Mucosa of rectum (tissue), 2 donors: Measurements from ENCODE around the gene SOX6.

Experiments
- H3K27ac ChIP-seq, 2 donors: one replicate each; pipeline ENCODE4 v1.7.0; 2013; ENCODE audit warnings: inconsistent platforms in 2 of 2, low read depth in 2 of 2, low read length in 2 of 2
- H3K27me3 ChIP-seq, 2 donors: one replicate each; pipeline ENCODE4 v1.7.0; 2013; ENCODE audit warnings: low read length in 2 of 2; ENCODE audit not compliant: control insufficient read depth in 2 of 2, insufficient read depth in 2 of 2
- H3K36me3 ChIP-seq, 2 donors: one replicate each; pipeline ENCODE4 v1.7.0; 2013; ENCODE audit warnings: low read length in 2 of 2; ENCODE audit not compliant: control insufficient read depth in 2 of 2, insufficient read depth in 2 of 2
- H3K4me1 ChIP-seq, 2 donors: one replicate each; pipeline ENCODE4 v1.7.0; 2013; ENCODE audit warnings: low read length in 2 of 2, mild to moderate bottlenecking in 1 of 2; ENCODE audit not compliant: control insufficient read depth in 2 of 2, insufficient read depth in 2 of 2
- H3K4me3 ChIP-seq, 2 donors: one replicate each; pipeline ENCODE4 v1.7.0; 2013; ENCODE audit warnings: low read length in 2 of 2
- H3K9ac ChIP-seq, 2 donors: one replicate each; pipeline ENCODE4 v1.7.0; 2013; ENCODE audit warnings: low read length in 2 of 2, low read depth in 1 of 2, mild to moderate bottlenecking in 1 of 2
- H3K9me3 ChIP-seq, 2 donors: one replicate each; pipeline ENCODE4 v1.7.0; 2013; ENCODE audit warnings: low read length in 2 of 2; ENCODE audit not compliant: control insufficient read depth in 2 of 2
- donor health status: healthy.
- donor health status: Normal muscosa, but diverticular disease.

SOX6 gene

GRCh38 chr11:16028419-16028818 lies 327.9 kb downstream of the SOX6 start:
- no peak overlapping the region for H3K27ac ChIP-seq
- no peaks in the 10 kb centered on the region for H3K9me3 ChIP-seq
- H3K36me3 ChIP-seq, result no peaks in the 10 kb centered on the region
- H3K4me3 ChIP-seq, result no peak overlapping the region
- H3K4me1 ChIP-seq, result no peaks in the 10 kb centered on the region
- H3K9ac ChIP-seq, result no peak overlapping the region
- no peaks in the 10 kb centered on the region for H3K27me3 ChIP-seq

- H3K9me3 ChIP-seq, result no peaks in the 10 kb centered on the region
- H3K4me1 ChIP-seq, result no peaks in the 10 kb centered on the region
- H3K36me3 ChIP-seq, result no peaks in the 10 kb centered on the region
- no peak overlapping the region for H3K4me3 ChIP-seq
- no peaks in the 10 kb centered on the region for H3K27me3 ChIP-seq
- no peak overlapping the region for H3K27ac ChIP-seq
- H3K9ac ChIP-seq, result no peak overlapping the region
Measured at GRCh38 chr11:16027621-16028020, 328.7 kb downstream of the SOX6 start.

GRCh38 chr11:16026849-16027248 lies 329.5 kb downstream of the SOX6 start:
- Histone ChIP-seq H3K4me1 (no peaks in the 10 kb centered on the region), H3K36me3 (no peaks in the 10 kb centered on the region), H3K9me3 (no peaks in the 10 kb centered on the region), H3K27me3 (no peaks in the 10 kb centered on the region), H3K4me3 (no peak overlapping the region), H3K27ac (no peak overlapping the region), H3K9ac (no peak overlapping the region)

GRCh38 chr11:16018931-16019330 lies 337.4 kb downstream of the SOX6 start:
- Histone ChIP-seq H3K36me3 (no peaks in the 10 kb centered on the region), H3K9me3 (no peaks in the 10 kb centered on the region), H3K9ac (no peak overlapping the region), H3K4me3 (no peak overlapping the region), H3K27me3 (no peaks in the 10 kb centered on the region), H3K27ac (no peak overlapping the region), H3K4me1 (no peaks in the 10 kb centered on the region)

DNA sequence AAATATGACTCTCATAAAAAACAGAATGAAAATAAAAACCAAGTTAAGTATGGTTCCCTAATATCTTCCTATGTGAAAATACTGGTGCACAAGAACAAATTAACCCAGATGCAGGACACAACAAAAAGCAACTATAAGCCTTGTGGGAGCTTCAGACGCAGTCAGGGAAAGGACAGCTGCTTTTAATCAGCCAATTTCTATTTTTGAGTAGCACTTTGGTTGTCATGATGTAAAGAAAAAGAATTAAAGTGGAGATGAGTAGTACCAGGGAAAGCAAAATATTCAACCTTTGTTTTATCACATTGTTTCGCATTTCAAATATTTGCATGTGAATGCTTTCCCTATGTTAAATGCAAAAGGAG lies 339.9 kb downstream of the SOX6 start:
- no peaks in the 10 kb centered on the region for H3K9me3 ChIP-seq
- no peak overlapping the region for H3K9ac ChIP-seq
- H3K27me3 ChIP-seq, result no peaks in the 10 kb centered on the region
- no peaks in the 10 kb centered on the region for H3K36me3 ChIP-seq
- no peaks in the 10 kb centered on the region for H3K4me1 ChIP-seq
- no peak overlapping the region for H3K4me3 ChIP-seq
- no peak overlapping the region for H3K27ac ChIP-seq

GRCh38 chr11:16015741-16016467 lies 340.4 kb downstream of the SOX6 start:
- Histone ChIP-seq H3K9ac (no peak overlapping the region), H3K36me3 (no peaks in the 10 kb centered on the region), H3K9me3 (no peaks in the 10 kb centered on the region), H3K27me3 (no peaks in the 10 kb centered on the region), H3K4me3 (no peak overlapping the region), H3K27ac (no peak overlapping the region), H3K4me1 (no peaks in the 10 kb centered on the region)

GRCh38 chr11:16013649-16014275 lies 342.6 kb downstream of the SOX6 start:
- Histone ChIP-seq H3K9me3 (no peaks in the 10 kb centered on the region), H3K36me3 (no peaks in the 10 kb centered on the region), H3K27ac (no peak overlapping the region), H3K4me1 (no peaks in the 10 kb centered on the region), H3K9ac (no peak overlapping the region), H3K27me3 (no peaks in the 10 kb centered on the region), H3K4me3 (no peak overlapping the region)

GRCh38 chr11:16013242-16013641 lies 343.1 kb downstream of the SOX6 start:
- Histone ChIP-seq H3K36me3 (no peaks in the 10 kb centered on the region), H3K27me3 (no peaks in the 10 kb centered on the region), H3K9ac (no peak overlapping the region), H3K9me3 (no peaks in the 10 kb centered on the region), H3K27ac (no peak overlapping the region), H3K4me3 (no peak overlapping the region), H3K4me1 (no peaks in the 10 kb centered on the region)

DNA sequence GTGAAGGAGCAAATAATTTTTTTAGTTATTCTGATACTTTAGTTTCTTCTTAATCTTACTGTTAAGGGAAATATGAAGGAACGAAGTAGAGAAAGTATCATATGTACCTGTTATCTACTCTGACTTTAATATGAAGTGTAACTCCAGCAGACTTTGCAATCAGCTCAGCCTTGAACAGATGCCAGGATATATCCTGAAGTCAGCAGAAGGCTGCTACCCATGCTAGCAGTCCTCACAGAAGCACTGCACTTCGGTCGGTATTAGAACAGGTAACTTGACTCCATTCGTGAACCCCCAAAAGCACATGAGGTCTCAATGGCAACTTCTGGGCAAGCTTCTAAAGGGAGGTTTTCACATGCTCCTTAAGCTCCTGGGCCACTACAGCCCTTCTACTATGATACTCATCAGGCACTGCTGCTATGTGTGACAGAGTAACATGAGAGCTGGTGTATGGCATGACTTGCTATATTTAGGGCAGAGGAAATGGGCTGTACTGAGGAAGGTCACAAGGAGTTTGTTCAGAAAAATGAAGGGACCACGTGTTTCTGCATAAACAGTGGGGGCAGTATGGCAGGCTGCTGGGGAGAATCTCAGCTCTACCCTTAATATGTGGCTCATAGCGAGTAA lies 344.1 kb downstream of the SOX6 start:
- no peak overlapping the region for H3K9ac ChIP-seq
- no peak overlapping the region for H3K27ac ChIP-seq
- no peak overlapping the region for H3K4me3 ChIP-seq
- H3K4me1 ChIP-seq, result no peaks in the 10 kb centered on the region
- no peaks in the 10 kb centered on the region for H3K27me3 ChIP-seq
- no peaks in the 10 kb centered on the region for H3K9me3 ChIP-seq
- no peaks in the 10 kb centered on the region for H3K36me3 ChIP-seq

- Histone ChIP-seq H3K27me3 (no peaks in the 10 kb centered on the region), H3K36me3 (no peaks in the 10 kb centered on the region), H3K9ac (no peak overlapping the region), H3K9me3 (no peaks in the 10 kb centered on the region), H3K4me3 (no peak overlapping the region), H3K4me1 (no peaks in the 10 kb centered on the region), H3K27ac (no peak overlapping the region)
Measured at GRCh38 chr11:16011396-16011795, 344.9 kb downstream of the SOX6 start.
